Measurements from ENCODE around the gene LPIN1.

LPIN1 gene

GRCh38 chr2:11784747-11785610, 38.5 kb downstream of the LPIN1 start:
- DNase-seq (ENCODE audit: low read depth in 2 of 2) = no peak

- DNase-seq (ENCODE audit: low read depth in 2 of 2) = no peak
Observed at GRCh38 chr2:11785611-11785940, 39.1 kb downstream of the LPIN1 start.

DNA sequence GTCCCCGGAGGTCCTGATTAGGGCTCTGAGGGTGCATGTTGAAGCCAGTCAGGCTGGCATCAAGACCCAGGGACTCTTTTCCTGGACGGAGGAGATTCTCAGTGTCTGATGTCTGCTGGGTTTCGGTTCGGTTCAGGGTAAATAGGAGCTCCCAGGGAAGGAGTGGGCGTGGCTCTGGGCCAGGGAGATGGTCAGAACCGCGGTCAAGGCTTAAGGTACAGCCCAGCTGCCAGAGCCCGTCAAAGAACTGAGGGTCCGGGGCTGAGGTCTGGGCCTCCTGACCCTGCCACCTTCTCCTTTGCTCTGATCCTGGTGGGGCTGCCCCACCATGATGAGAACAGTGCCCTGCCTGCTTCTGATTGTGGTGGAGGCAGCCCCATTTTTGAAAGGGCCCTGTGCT, 39.8 kb downstream of the LPIN1 start:
- no peak for DNase-seq (ENCODE audit: low read depth in 2 of 2)

- DNase-seq (ENCODE audit: low read depth in 2 of 2) = no peak
Observed at GRCh38 chr2:11786592-11786991, 40.2 kb downstream of the LPIN1 start.

DNA sequence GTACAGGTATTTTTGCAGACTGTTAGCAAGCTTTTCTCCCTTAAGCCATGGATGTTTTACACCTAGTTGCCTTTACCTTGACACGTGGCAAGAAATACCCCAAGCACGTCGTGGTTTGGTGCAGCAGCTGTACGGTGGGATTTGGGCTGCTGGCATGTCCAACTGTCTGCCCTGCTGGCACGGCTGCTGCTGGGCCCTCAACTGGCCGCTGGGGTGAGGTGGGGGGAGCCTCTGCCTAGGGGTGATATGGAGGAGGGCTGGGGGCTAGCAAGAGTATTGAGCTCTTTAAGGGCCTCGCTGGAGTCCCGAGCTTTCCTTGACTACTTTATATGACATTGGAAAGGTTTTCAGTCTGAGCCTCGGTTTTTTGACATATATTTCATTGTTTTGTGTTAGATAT, 41.6 kb downstream of the LPIN1 start:
- DNase-seq (ENCODE audit: low read depth in 2 of 2) = no peak

GRCh38 chr2:11788461-11789124, 42.2 kb downstream of the LPIN1 start:
- DNase-seq (ENCODE audit: low read depth in 2 of 2) = no peak

DNA sequence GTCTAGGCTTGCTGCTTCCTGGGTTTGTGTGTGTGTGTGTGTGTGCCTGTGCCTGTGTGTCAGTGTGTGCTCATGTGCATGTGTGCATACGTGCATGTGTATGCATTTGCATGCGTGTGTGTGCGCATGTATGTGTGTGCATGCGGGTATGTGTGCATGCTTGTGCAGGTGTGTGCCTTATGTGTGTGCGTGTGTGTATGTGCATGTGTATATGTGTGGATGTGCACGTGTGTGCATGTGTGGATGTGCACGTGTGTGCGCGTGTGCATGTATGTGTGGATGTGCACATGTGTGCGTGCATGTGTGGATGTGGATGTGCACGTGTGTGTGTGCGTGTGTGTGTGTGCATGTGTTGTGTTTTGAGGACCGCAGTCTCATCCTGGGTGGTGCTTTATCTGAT, 42.8 kb downstream of the LPIN1 start:
- no peak for DNase-seq (ENCODE audit: low read depth in 2 of 2)

- DNase-seq (ENCODE audit: low read depth in 2 of 2) = no peak
Observed at GRCh38 chr2:11790228-11790627, 43.8 kb downstream of the LPIN1 start.

DNA sequence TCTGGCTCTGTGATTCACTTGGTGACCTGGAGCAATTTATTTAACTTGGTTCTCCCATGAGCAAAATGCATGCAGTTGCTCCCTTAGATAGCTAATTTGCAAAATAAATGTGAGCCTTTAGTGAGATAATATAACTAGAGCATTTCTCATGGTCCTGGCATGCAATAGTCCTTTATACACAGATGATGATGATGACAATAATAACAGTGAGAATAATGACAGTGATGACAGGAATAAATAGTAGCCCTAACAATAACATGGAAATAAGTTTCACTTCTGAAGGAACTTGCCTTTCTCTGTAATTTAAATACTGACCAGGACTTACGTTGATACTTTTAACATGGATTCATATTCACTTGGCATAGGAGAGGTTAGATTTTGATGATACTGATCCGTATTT, 49.2 kb downstream of the LPIN1 start:
- DNase-seq (ENCODE audit: low read depth in 2 of 2) = no peak

- DNase-seq (ENCODE audit: low read depth in 2 of 2) = peak; percentile 91
Observed at GRCh38 chr2:11796190-11797171, 50.0 kb downstream of the LPIN1 start.

DNA sequence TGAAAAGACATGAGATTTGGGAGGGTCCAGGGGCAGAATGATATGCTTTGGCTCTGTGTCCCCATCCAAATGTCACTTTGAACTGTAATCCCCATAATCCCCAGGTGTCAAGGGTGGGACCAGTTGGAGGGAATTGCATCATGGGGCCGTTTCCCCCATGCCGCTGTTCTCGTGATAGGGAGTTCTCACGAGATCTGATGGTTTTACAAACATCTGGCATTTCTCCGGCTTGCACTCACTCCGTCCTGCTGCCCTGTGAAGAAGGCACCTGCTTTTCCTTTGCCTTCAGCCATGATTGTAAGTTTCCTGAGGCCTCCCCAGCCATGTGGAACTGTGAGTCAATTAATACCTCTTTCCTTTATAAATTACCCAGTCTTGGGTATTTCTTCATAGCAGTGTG, 51.4 kb downstream of the LPIN1 start:
- no peak for DNase-seq (ENCODE audit: low read depth in 2 of 2)

GRCh38 chr2:11798701-11799435, 52.4 kb downstream of the LPIN1 start:
- no peak for DNase-seq (ENCODE audit: low read depth in 2 of 2)

GRCh38 chr2:11799826-11800225, 53.4 kb downstream of the LPIN1 start:
- DNase-seq (ENCODE audit: low read depth in 2 of 2) = no peak

- no peak for DNase-seq (ENCODE audit: low read depth in 2 of 2)
Observed at GRCh38 chr2:11802782-11803191, 56.4 kb downstream of the LPIN1 start.

GRCh38 chr2:11805024-11805423, 58.6 kb downstream of the LPIN1 start:
- no peak for DNase-seq (ENCODE audit: low read depth in 2 of 2)

- DNase-seq (ENCODE audit: low read depth in 2 of 2) = no peak
Observed at GRCh38 chr2:11805920-11806319, 59.5 kb downstream of the LPIN1 start.

- DNase-seq (ENCODE audit: low read depth in 2 of 2) = no peak
Observed at GRCh38 chr2:11807156-11808015, 61.0 kb downstream of the LPIN1 start.

- DNase-seq (ENCODE audit: low read depth in 2 of 2) = no peak
Observed at GRCh38 chr2:11808016-11808400, 61.6 kb downstream of the LPIN1 start.

- no peak for DNase-seq (ENCODE audit: low read depth in 2 of 2)
Observed at GRCh38 chr2:11809586-11810236, 63.3 kb downstream of the LPIN1 start.
